GM19193 (cell line): ENCODE results near the gene FAR1.

ENCODE experiments used
- POLR2A ChIP-seq: IDR thresholded peaks from 4 replicates; pipeline ENCODE4 v1.6.1; 2011; ENCODE audit not compliant: insufficient read depth, insufficient read length; ENCODE audit errors: extremely low read depth

Gene FAR1

DNA sequence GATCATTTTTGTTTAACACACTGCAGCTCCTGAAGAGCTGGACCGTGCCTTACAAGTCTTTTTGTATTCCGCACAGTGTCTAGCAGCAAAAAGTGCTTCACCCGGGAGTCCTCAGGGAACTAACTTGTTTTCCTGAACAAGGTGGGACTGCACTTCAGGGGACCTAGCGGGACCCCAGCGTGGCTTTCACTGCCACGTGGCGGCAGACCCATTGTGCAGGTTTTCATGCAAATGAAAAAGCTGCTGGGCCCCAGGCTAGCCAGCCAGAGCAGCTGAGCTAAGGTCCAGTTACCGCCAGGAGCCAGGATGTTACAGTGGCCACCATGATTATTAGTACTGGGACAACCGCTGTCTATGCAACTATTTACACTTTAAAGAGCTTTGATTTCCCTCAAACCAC, 90.6 kb downstream of the FAR1 start:
- TF ChIP-seq POLR2A = no peak

DNA sequence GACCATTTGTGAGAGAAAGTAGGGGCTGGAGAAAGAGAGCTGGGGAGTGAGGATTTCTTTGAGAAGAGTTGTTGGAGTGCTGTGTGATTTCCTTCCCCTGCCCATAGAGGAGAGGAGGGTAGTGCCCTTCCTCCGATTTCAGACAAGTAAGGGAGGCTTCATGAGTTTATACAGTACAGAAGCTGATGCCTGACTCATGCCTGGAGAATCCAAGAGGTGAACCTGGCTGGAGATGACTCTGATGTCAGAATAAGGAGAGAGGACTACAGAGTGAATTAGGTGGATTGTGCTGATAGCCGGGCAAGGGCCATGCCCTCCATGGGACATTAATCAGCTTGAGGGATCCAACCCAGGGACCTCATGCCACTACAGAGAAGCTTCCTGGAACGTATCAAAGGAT, 91.6 kb downstream of the FAR1 start:
- TF ChIP-seq POLR2A = no peak

DNA sequence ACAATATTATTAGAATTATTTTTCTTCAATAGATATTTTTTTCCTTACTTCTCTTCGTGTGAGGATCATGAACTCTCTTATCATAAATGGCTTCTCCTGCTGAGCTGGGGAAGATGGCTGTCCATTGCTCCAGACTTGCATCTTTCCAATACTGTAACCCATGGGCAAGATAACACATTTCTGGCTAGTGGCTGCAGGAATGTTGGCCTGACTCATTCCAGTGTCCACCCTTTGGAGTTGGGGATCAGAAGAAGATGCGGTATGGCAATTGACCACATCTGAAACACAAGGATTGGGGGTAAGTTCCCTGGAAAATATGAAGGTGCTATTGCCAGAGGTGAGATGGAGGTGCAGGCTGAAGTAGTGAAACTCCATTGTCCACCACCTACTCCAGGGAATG, 92.8 kb downstream of the FAR1 start:
- TF ChIP-seq POLR2A = no peak

DNA sequence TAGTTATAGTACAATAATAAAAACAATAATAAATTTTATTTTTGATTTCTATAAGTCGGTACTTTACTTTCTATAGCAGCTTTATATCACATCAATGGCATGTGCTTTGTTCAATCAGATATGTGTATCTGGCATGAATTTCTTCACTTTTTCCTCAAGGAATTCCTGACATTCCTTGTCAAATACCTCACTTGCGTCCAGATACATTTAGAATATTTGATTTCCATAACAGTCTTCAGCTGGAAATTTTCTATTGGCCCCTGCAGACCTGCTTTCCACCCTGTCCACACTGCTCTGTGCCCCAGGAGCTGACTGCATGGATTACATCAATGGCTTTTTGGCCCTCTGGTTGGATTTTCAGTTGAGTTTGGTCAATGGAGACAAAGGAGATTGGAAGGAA, 93.2 kb downstream of the FAR1 start:
- TF ChIP-seq POLR2A = no peak

DNA sequence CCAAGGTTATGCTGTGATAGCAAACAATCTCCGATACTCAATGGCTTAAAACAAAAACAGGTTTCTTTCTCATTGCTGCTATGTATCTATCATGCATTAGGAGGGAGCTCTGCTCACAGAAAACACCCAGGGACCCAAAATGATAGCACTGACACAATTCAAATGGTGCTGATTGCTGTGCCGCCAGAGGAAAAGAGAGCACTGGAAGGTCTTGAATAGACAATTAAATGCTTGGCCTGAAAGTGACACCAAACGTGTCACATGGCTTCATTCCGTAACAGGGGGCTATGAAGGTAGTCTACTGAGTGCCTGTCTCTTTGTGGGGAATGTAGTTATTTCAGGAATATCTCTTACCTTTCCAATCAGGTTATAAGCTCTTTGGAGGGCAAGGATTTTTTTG, 94.2 kb downstream of the FAR1 start:
- TF ChIP-seq POLR2A = no peak

DNA sequence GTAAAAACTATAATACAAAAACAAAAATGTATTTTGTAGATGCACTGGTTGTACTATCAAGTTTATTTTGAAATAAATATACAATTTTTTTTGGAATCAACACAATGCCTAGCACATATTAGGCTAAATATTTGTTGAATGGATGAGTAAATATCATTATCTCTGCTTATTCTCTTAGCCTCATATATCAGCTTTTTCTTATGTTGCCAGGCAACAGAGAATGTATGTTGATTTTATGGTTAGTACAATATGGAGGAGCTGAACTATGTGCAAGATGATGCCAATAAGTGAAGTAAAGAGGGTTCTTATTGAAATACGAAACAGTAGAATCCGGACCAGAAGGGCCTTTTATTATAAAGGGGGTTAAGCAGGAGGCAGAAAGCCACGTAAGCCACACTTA, 94.9 kb downstream of the FAR1 start:
- no peak for TF ChIP-seq POLR2A

DNA sequence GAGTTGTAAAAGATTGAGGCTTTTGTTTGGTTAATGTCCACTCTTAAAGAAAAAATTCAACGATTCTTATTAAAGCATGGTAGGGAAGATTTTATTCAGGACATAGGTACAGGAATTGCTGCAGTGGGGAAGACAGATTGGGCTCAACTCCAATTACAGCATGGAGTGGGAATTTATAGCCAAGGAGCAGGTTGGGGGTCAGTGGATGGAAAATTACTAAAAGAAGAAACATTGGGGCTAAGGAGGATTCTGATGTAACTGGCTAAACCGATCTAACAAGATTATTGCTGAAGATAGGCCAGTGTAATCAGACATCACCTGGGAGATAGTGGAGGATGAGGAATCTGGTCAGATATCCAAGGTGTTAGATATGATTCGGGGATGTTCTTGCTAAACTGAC, 97.4 kb downstream of the FAR1 start:
- no peak for TF ChIP-seq POLR2A

DNA sequence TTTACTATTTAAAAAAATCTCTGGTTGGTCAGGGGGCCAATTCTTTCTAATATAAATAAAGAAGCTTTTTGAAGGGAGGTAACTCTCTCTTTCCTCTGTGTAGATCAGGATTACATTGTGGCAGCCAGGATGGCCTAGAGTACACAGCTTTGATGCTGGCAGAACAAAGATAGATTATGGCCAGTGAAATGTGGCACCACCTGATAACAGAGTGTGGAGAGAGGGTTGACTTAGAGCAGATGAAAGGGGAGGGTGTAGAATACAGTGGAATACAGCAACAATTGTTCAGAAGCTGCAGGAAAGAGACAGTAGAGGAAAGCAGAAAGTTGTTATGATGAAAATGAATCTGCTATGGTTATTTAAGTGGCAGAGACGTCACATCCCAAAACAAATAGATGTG, 99.0 kb downstream of the FAR1 start:
- TF ChIP-seq POLR2A = no peak

DNA sequence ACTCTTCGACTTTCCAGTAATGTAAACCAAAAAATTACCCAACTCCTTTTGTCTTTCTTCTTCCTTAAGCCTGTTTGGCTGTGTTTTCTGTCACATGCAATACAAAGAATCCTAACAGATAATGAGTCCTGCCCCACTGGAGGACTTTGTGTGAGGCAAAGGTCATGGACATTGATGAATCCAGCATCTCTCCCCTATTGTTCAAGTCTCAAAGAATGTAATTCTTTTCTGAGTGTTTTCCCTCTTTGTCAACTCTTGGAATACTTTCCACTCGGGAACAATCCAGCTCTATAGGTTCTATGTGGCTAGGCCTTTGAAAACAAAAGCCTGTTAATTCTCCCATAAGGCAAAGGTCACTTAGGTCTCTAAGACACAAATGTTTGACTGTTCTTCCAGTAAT, 100.7 kb downstream of the FAR1 start:
- TF ChIP-seq POLR2A = no peak

DNA sequence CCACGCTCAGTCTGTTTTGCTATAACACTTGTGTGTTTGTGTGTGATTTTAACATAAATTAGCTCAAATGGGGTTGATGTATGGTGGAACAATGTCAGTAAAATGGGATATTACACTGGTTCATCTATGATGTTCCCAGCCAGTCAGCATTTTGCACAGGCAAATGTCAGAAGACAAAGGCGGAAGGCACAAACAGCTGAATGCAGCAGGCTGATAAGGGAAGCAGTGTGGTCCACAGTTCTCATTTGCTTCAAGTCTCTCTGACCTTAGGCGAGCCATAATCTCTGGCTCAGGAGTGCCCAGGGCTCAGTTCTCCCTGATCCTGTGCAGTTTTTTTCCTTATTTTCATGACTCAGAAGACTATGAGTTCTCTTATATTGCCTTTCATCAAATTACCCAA, 102.7 kb downstream of the FAR1 start:
- TF ChIP-seq POLR2A = no peak

DNA sequence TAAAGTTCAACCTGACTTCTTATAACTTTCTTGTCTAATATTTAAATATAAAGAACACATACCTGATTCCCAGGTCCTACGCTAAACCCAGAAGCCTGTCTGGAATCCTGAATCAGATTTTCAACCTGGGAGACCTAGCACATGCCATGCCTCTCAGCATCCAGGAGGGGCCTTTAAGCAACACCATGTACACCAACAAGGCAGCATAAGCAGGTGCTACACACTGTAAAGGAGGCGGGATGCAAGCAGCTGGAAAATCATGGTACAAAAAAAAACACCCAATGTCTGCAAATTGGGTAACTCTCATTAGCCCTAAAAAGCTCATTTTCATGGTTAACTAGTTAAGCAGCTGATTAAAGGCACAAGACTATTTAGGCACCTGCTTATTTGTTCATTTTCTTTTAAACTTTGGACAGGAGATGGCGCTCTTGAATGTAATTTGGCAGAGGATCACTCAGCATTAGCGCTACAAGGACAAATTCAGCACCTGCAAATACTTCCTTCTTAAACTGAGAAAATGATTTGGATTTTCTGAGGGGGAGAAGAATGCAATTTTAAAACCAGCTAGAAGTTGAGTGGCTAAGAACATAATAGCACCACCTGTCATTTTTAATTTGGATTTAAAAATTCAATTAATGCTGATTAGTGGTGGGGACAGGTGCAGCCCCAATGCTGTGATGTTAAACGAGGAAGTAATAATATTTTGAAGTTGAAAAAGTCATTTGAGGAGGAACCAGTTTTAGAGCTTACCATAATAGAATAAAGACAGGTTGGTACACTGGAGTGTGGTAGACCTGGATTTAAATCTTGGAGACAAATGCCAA, 104.0 kb downstream of the FAR1 start:
- no peak for TF ChIP-seq POLR2A

DNA sequence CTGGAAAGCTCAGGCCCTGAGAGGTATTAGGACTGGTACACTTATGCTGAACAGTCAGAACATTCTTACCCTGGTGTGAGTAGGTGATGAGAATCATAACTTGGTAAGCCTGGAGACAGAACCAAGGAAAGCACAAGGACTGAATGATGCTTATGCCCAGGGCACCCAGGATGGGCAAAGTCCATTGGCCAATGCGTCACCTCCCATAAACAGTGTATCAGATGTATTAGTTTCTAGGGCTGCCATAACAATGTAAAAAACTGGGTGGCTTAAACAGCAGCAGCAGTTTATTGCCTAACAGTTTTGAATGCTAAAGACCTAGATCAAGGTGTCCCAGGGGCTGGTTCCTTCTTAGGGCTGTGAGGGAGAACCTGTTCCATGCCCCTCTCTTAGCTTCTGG, 107.0 kb downstream of the FAR1 start:
- no peak for TF ChIP-seq POLR2A

DNA sequence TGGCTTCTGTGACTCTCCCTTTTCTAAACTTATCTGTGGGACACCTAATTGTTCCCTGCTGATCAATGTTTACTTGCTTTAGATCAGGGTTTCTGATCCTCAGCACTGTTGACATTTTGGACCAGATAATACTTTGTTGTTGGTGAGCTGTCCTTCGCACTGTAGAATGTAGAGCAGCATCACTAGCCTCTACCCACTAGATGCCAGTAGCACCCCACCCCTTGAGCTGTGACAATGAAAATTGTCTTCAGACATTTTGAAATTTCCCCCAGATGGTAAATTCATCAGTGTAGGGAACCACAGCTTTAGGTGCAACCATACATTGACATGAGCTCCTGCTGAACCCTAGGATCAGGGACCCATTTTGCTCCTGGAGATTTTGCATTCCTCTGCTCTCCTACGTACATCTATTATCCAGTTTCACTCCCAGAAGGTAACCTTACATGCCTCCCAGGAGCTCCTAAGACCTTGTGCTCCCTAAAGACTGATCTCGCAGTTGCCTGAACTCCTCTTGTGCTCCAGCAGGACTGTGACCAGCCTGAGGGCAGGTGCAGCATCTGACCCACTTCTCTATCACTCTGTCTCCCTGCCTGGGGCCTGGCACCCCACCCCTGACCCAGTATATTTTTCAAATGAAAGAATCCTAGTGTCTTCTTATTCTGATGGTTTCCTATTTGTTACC, 107.8 kb downstream of the FAR1 start:
- TF ChIP-seq POLR2A = no peak

DNA sequence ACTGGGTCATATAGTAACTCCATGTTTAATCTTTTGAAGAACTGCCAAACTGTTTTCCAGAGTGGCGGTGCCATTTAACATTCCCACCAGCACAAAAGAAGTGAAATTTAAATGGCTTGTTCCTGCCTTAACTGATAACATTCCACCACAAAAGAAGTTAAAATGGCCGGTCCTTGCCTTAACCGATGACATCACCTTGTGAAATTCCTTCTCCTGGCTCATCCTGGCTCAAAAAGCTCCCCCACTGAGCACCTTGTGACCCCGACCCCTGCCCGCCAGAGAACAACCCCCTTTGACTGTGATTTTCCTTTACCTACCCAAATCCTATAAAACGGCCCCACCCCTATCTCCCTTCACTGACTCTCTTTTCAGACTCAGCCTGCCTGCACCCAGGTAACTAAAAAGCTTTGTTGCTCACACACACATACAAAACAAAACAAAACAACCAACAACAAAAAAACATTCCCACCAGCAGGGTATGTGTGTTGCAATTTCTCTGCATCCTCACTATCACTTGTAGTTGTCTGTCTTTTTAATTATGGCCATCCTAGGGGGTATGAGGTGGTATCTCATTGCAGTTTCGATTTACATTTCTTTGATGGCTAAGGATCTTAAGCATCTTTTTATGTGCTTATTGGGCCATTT, 109.0 kb downstream of the FAR1 start:
- no peak for TF ChIP-seq POLR2A

DNA sequence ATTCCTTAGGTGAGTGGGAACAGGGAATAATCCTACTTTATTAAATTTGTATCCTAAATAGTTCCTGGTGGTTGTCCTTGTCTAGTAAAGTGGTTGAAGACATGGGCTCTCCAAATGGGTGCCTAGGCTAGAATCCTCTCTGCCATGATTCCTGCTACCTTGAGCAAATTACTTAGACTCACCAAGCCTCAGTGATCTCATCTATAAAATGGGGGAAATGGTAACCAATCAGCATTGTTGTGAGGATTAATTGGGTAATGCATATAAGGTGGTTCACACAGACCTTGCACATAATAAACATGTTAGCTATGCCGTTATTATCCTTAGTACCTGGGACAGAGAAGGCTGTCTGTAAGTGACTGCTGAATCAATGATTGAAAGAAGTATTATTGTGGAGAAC, 109.9 kb downstream of the FAR1 start:
- TF ChIP-seq POLR2A = no peak

DNA sequence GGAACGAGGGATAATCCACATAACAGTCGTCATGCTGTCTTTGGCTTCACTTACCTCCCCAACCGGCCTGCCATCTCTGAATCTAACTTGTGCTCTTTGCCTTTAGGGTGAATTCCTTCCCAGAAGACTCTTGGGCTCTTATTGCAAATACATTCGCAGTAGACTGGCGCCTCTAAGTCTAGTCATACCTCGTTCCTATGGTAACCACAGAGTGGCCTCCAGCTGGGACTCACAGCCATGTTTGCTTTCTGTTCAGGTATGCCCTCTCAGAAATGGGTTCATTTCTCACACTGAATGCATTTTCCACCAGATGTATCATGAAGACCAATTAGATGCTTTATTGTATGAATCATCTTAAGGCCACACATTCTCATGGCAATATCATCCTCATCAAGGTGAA, 112.7 kb downstream of the FAR1 start:
- TF ChIP-seq POLR2A = no peak
